Activated gamma-delta T cell treated with anti-CD3 and anti-CD28 coated beads, Interleukin-2, amount 50 U/mL, for 16 hours (primary cell): ENCODE measurements around the gene FBL.

Experiments used
- DNase-seq: peaks from one replicate; pipeline ENCODE4 v3.0.0-alpha.2; 2020; ENCODE audit warnings: low read depth

The FBL gene

GRCh38 chr19:39788244-39788643 is 57.9 kb downstream of the FBL start:
- DNase-seq = no peak
